Measurements from ENCODE around the gene GNB5. TPM values are rescaled to one million over a fixed set of nuclear protein-coding genes. Genes with fewer than 3 reads are reported as not detected.

The GNB5 gene
- total RNA-seq, 4 donors from 2014 or later = 0.60 to 12.7 (median 7.8) TPM

- H3K27ac ChIP-seq = no peak overlapping the region
- H3K36me3 ChIP-seq = no peaks in the 10 kb centered on the region
- peaks cover 0 to 1% (median 0%) of the 10 kb centered on the region in 4 donors for H3K4me1 ChIP-seq
- H3K9me3 ChIP-seq = no peaks in the 10 kb centered on the region
- 90 to 97% methylated on average over 4 of the region's 4 CpGs for WGBS, 2 donors (ENCODE audit: low coverage in 1 of 2)
- no peak for TF ChIP-seq CTCF (IDR thresholded peaks at IDR 0.05)
- TF ChIP-seq POLR2A (IDR thresholded peaks at IDR 0.05) = no peak
- TF ChIP-seq EP300 (IDR thresholded peaks at IDR 0.05; ENCODE audit: low read depth) = no peak
- TF ChIP-seq POLR2AphosphoS5 (IDR thresholded peaks at IDR 0.05) = no peak
- in situ Hi-C loops (cut with MboI; ENCODE audit: low pct_ligation_motif_present in 1 of 4, low pct_unique_long_range_greater_than_20kb in 1 of 4, low sequenced_read_pairs in 3 of 4) (no loop called here), intact Hi-C loops (cut with DNase I; ENCODE audit: low total_unique reads) (no loop called here)
- H3K27me3 ChIP-seq = no peaks in the 10 kb centered on the region
- DNase-seq = no peak
- no peak overlapping the region for H3K4me3 ChIP-seq
Observed at GRCh38 chr15:52224211-52224610, 33.0 kb upstream of the GNB5 start.

GRCh38 chr15:52221730-52222129 is 30.5 kb upstream of the GNB5 start:
- 63 to 64% methylated on average over 4 to 5 of the region's 5 CpGs for WGBS, 2 donors (ENCODE audit: low coverage in 1 of 2)
- in situ Hi-C loops (cut with MboI; ENCODE audit: low pct_ligation_motif_present in 1 of 4, low pct_unique_long_range_greater_than_20kb in 1 of 4, low sequenced_read_pairs in 3 of 4) (no loop called here), intact Hi-C loops (cut with DNase I; ENCODE audit: low total_unique reads) (no loop called here)
- no peak for DNase-seq
- Histone ChIP-seq H3K27me3 (no peaks in the 10 kb centered on the region), H3K9me3 (no peaks in the 10 kb centered on the region), H3K27ac (peak overlapping the region in 1 of 4 donors; percentile 29), H3K4me1 (no peaks in the 10 kb centered on the region), H3K4me3 (no peak overlapping the region), H3K36me3 (peaks cover 0 to 7% (median 0%) of the 10 kb centered on the region in 4 donors)
- no peak for TF ChIP-seq EP300 (IDR thresholded peaks at IDR 0.05; ENCODE audit: low read depth)
- TF ChIP-seq POLR2AphosphoS5 (IDR thresholded peaks at IDR 0.05) = no peak
- no peak for TF ChIP-seq CTCF (IDR thresholded peaks at IDR 0.05)
- TF ChIP-seq POLR2A (IDR thresholded peaks at IDR 0.05) = no peak

- Histone ChIP-seq H3K27ac (peak overlapping the region in 1 of 4 donors; percentile 29), H3K9me3 (no peaks in the 10 kb centered on the region), H3K36me3 (peaks cover 0 to 7% (median 0%) of the 10 kb centered on the region in 4 donors), H3K27me3 (no peaks in the 10 kb centered on the region), H3K4me1 (no peaks in the 10 kb centered on the region), H3K4me3 (no peak overlapping the region)
- intact Hi-C loops (cut with DNase I; ENCODE audit: low total_unique reads) = no loop called here
- DNase-seq = no peak
- 68 to 74% methylated on average over 7 of the region's 7 CpGs for WGBS, 2 donors (ENCODE audit: low coverage in 1 of 2)
- in situ Hi-C loops (cut with MboI; ENCODE audit: low pct_ligation_motif_present in 1 of 4, low pct_unique_long_range_greater_than_20kb in 1 of 4, low sequenced_read_pairs in 3 of 4) = no loop called here
- TF ChIP-seq CTCF (IDR thresholded peaks at IDR 0.05) = no peak
- no peak for TF ChIP-seq EP300 (IDR thresholded peaks at IDR 0.05; ENCODE audit: low read depth)
- TF ChIP-seq POLR2AphosphoS5 (IDR thresholded peaks at IDR 0.05) = no peak
- no peak for TF ChIP-seq POLR2A (IDR thresholded peaks at IDR 0.05)
Observed at GRCh38 chr15:52220937-52221660, 29.9 kb upstream of the GNB5 start.

DNA sequence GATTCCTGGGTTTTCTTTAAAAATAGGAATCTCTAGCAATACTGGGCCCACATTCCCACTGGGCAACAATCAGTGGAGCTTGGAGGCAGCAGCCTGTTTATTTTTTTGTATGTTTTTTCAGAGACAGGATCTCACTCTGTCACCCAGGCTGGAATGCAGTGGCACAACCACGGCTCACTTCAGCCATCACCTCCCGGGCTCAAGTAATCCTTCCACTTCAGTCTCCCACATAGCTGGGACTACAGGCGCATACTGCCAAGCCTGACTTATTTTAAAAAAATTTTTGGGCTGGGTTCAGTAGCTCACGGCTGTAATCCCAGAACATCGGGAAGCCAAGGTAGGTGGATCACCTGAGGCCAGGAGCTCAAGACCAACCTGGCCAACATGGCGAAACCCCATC is 29.1 kb upstream of the GNB5 start:
- H3K36me3 ChIP-seq = peaks cover 0 to 7% (median 0%) of the 10 kb centered on the region in 4 donors
- WGBS, 2 donors (ENCODE audit: low coverage in 1 of 2) = 94 to 95% methylated on average over 3 to 6 of the region's 6 CpGs
- intact Hi-C loops (cut with DNase I; ENCODE audit: low total_unique reads) = no loop called here

More for the DNA sequence above, 29.1 kb upstream of the GNB5 start:
- TF ChIP-seq POLR2AphosphoS5 (IDR thresholded peaks at IDR 0.05) (no peak), CTCF (IDR thresholded peaks at IDR 0.05) (no peak), POLR2A (IDR thresholded peaks at IDR 0.05) (no peak), EP300 (IDR thresholded peaks at IDR 0.05; ENCODE audit: low read depth) (no peak)
- Histone ChIP-seq H3K4me3 (no peak overlapping the region), H3K9me3 (no peaks in the 10 kb centered on the region), H3K27ac (no peak overlapping the region), H3K27me3 (no peaks in the 10 kb centered on the region), H3K4me1 (no peaks in the 10 kb centered on the region)
- DNase-seq = no peak
- in situ Hi-C loops (cut with MboI; ENCODE audit: low pct_ligation_motif_present in 1 of 4, low pct_unique_long_range_greater_than_20kb in 1 of 4, low sequenced_read_pairs in 3 of 4) = no loop called here
